Colon (tissue), 2 donors: ENCODE data around the gene ZNF423.

Experiments used
- FAIRE-seq: peaks from 2 replicates; lab custom pipeline; 2012; peaks lifted over from hg19 to GRCh38; lab: Jason Lieb, UNC
- donor health status: control.
- donor health status: control.

ZNF423 gene

GRCh38 chr16:49848530-49848929 is 7.4 kb downstream of the ZNF423 start:
- no peak for FAIRE-seq

- FAIRE-seq, result no peak
These were observed 9.1 kb downstream of the ZNF423 start for GRCh38 chr16:49846800-49847199.

DNA sequence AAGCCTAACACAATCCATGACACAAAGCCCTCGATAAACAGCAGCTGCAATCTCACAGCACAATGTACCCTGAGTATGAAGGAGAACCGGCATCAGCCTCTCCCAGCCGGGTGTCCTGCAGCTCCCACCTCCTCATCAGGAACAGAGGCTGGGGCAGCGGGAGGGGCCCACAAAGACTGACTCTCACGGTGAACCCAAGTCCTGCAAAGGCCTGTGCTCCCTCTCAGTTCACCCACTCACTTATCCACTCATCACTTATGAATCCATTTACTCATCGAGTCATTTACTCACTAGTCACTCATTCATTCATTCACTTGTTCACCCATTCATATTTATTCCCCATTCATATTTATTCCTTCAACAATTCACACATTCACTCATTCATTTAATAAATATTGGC is 11.6 kb downstream of the ZNF423 start:
- FAIRE-seq, result no peak

GRCh38 chr16:49843758-49844157 is 12.2 kb downstream of the ZNF423 start:
- FAIRE-seq, result no peak

DNA sequence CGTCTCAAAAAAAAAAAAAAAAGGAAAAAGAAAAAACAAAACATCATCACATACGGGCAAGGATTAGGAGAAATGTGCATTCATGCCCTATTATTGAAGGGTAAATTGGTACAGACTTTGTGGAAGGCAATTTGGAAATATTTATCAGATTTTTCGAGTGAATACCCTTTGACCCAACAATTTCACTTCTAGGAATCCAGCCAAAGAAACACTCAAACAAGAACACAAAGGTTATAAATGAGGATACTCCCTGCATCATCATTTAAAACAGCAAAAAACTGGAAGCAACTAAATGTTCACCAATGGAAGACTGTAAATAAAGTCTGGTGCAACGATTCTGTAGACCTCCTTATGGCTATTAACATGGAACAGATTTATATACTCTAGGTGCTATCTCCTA is 12.9 kb downstream of the ZNF423 start:
- FAIRE-seq, result no peak

DNA sequence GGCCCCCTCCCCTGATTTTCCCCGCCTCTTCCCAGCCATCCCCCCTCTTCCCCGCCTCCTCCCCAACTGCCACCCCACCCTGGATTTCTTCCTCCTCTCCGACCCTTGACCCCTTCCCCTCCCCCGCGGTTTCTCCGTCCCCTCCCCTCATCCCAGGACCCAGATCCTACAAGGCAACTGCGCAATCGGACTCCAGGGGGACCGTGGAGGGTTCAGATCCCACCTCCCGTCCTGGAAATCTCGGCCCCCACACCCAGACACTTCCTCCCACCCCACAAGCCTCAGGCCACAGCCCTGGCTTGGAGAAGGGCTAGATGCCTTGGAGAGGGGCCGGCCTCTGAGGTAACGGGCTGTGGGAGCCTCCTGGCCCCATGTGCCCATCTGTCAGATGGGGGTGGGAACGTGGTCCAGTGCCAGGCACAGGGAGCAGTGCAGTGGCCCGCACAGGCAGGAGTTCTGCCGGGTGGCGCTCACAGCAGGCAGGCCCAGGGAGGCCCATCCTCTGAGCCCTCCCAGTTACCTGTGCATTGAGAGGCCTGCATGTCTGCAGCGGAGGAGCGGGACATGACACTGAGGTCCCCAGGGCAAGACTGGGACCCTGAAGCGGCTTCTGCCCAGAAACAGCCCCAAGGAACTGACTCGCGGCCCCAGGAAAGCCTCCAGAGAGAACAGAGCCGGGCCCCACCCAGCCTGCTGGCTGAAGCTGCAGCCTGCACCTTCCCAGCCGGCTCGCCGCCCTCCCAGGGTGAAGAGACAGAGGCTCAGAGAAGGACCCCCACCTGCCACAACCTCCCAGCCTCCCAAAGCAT is 16.7 kb downstream of the ZNF423 start:
- no peak for FAIRE-seq

- FAIRE-seq, result no peak
These were observed 17.4 kb downstream of the ZNF423 start for GRCh38 chr16:49838441-49839016.

GRCh38 chr16:49837688-49838410 is 18.1 kb downstream of the ZNF423 start:
- no peak for FAIRE-seq

GRCh38 chr16:49836668-49837067 is 19.2 kb downstream of the ZNF423 start:
- no peak for FAIRE-seq

DNA sequence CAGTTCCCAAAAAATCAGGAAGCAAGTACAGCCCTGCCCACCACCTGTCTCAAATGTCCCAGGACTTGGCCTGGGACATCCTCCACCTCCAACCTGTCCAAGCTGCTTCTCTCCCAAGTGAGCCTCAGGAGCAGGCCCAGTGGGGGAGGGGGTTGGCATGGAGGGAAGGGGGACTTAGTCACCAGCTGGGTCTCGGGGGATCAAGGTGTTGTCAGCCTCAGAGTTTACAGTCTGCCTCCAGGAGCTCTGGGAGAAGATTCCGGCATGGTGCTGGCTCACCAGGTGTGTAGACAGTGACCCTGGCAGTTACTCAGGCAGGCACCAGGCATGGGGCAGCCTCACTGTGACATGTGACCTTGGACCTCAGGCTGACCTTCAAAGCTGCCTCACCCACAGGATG is 19.7 kb downstream of the ZNF423 start:
- no peak for FAIRE-seq

GRCh38 chr16:49835161-49835777 is 20.6 kb downstream of the ZNF423 start:
- FAIRE-seq, result no peak

DNA sequence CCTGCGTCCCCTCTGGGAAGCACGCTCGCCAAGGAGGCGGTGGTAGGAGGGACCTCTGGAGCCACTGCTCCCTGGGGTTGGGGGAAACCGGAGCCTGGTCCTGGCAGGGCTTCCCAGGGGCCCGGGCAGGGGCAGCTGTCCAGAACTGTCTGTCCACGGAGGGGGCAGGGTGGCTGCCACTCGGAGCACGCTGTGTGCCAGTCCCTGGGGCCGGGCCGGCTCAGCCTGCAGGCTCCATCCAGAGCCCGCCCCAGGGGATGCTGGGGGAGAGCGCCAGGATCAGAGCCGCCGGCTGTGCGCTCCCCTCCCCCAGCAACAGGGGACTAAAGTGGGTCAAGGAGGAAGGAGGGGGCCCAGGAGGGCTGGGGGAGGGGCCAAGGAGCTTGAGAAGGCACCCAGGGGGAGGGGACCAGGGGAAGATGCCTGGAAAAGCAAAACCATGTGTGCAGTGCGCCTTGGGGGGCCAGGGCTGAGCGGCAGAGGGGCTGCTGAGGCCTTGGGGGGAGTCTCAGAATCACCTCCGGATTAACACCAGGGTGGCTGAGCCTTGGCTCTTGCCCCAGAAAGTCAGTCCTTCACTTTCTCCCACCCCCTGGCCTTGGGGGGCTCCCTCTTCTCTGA is 21.3 kb downstream of the ZNF423 start:
- FAIRE-seq, result no peak

DNA sequence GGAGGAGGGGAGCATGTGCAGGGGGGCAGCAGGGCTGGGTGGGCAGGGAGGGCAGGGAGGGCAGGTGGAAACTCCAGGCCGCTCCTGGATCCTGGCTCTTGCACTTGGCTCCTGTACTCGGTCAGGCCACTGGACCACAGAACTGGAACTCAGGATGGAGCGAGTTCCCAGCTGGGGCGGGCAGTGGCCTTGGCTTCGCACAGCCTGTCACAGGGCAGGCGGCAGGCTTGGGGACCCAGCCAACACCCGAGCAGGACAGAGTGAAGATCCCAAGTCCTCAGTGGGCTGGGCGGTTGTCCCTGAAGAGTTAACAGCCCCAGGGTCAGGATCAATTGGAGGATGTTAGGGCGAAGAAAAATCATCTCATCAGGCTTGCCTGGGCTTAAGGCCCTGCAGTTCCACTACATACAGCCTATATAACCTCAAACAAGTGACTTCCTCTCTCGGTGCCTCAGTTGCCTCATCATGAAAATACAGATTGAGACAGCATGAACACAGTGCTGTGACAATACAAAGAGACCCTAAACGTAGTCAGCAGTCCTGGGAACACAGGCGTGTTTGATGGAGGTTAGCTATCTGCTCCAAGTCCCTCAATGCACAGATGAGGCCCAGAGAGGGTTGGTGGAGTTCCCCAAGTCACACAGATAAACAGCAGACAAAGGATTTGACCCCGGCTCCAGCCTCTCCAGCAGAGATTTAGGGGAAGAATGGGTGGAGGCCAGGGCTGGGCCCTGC is 21.9 kb downstream of the ZNF423 start:
- no peak for FAIRE-seq

GRCh38 chr16:49833085-49833484 is 22.8 kb downstream of the ZNF423 start:
- FAIRE-seq, result no peak

- no peak for FAIRE-seq
These were observed 23.7 kb downstream of the ZNF423 start for GRCh38 chr16:49832177-49832576.

- FAIRE-seq, result no peak
These were observed 25.0 kb downstream of the ZNF423 start for GRCh38 chr16:49830873-49831272.

DNA sequence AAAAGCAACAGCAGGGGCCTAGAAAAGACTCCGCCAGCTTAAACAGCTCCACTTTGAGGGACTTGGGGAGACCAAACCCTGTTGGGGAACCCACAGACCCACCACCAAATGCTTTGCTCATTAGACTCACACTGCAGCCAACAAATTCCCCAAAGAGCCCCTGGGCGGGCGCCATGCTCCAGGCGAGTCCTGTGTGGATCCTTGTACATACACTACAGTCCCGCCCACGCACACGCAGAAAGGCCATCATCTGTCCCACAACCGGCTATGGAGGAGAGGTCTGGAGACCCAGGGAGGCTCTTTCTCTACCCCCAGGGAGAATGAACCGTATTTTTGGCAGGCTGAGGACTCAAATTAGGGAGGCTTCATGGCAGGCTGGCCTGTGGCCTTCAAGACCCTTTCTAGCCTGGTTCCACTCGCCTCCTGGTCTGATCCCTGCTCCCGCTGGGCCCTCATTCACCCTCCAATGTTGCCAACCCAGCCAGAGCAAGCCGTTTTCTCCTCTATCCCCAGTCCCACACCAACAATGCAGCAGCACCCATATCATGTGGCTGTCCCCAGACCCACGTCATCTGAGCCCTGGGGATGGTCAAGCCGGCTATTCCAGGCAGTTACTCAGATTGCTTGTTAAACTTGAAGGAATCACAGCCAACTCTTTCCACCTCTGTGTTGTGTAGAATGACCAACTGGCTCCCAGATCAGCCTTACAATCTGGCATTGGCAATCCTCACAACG is 27.2 kb downstream of the ZNF423 start:
- FAIRE-seq, result no peak

- FAIRE-seq, result no peak
These were observed 28.0 kb downstream of the ZNF423 start for GRCh38 chr16:49827805-49828438.

GRCh38 chr16:49826515-49826914 is 29.4 kb downstream of the ZNF423 start:
- FAIRE-seq, result no peak

GRCh38 chr16:49825041-49825440 is 30.9 kb downstream of the ZNF423 start:
- FAIRE-seq, result no peak
